Stimulated activated CD4-positive, alpha-beta T cell treated with anti-CD3 and anti-CD28 coated beads, Interleukin-2, amount 100 ng/mL, for 48 hours (primary cell): ENCODE data around the gene LAMB1.
"Not testable (repeated sequence)": the region's sequence is repeated elsewhere in the genome, so short reads cannot be mapped to it uniquely, and the experiment has no call there.

Experiments
- DNase-seq, 2 donors: peaks; one replicate each; pipeline ENCODE4 v3.0.0-alpha.2; 2020

The LAMB1 gene

GRCh38 chr7:107940951-107941350 is 62.0 kb downstream of the LAMB1 start:
- no peak for DNase-seq

GRCh38 chr7:107939573-107940489 is 63.1 kb downstream of the LAMB1 start:
- no peak for DNase-seq

GRCh38 chr7:107938456-107939250 is 64.3 kb downstream of the LAMB1 start:
- DNase-seq, result no peak

GRCh38 chr7:107937531-107937930 is 65.4 kb downstream of the LAMB1 start:
- DNase-seq, result no peak

- no peak for DNase-seq
Measured at GRCh38 chr7:107936312-107936711, 66.6 kb downstream of the LAMB1 start.

- DNase-seq, result no peak
Measured at GRCh38 chr7:107934991-107935770, 67.8 kb downstream of the LAMB1 start.

- no peak for DNase-seq
Measured at GRCh38 chr7:107933386-107934013, 69.5 kb downstream of the LAMB1 start.

- no peak for DNase-seq
Measured at GRCh38 chr7:107932805-107933204, 70.2 kb downstream of the LAMB1 start.

- no peak for DNase-seq
Measured at GRCh38 chr7:107931740-107932515, 71.0 kb downstream of the LAMB1 start.

- DNase-seq, result no peak
Measured at GRCh38 chr7:107926481-107926880, 76.5 kb downstream of the LAMB1 start.

- no peak for DNase-seq
Measured at GRCh38 chr7:107924841-107925504, 78.0 kb downstream of the LAMB1 start.

GRCh38 chr7:107922886-107923285 is 80.1 kb downstream of the LAMB1 start:
- DNase-seq, result no peak

- not testable (repeated sequence) for DNase-seq
Measured at GRCh38 chr7:107921826-107922225, 81.1 kb downstream of the LAMB1 start.

GRCh38 chr7:107920048-107920772 is 82.8 kb downstream of the LAMB1 start:
- DNase-seq, result no peak

- DNase-seq, result no peak
Measured at GRCh38 chr7:107918948-107919347, 84.0 kb downstream of the LAMB1 start.

- DNase-seq, result no peak
Measured at GRCh38 chr7:107917763-107918651, 85.0 kb downstream of the LAMB1 start.

- no peak for DNase-seq
Measured at GRCh38 chr7:107915541-107915940, 87.4 kb downstream of the LAMB1 start.

GRCh38 chr7:107914831-107915230 is 88.1 kb downstream of the LAMB1 start:
- no peak for DNase-seq

- DNase-seq, result no peak
Measured at GRCh38 chr7:107913851-107914250, 89.1 kb downstream of the LAMB1 start.
